ENCODE data around the gene MAD2L2.

MAD2L2 gene

GRCh38 chr1:11652203-11652780 lies 28.7 kb downstream of the MAD2L2 start:
- no peak for DNase-seq

GRCh38 chr1:11651017-11651416 lies 29.9 kb downstream of the MAD2L2 start:
- no peak for DNase-seq

DNA sequence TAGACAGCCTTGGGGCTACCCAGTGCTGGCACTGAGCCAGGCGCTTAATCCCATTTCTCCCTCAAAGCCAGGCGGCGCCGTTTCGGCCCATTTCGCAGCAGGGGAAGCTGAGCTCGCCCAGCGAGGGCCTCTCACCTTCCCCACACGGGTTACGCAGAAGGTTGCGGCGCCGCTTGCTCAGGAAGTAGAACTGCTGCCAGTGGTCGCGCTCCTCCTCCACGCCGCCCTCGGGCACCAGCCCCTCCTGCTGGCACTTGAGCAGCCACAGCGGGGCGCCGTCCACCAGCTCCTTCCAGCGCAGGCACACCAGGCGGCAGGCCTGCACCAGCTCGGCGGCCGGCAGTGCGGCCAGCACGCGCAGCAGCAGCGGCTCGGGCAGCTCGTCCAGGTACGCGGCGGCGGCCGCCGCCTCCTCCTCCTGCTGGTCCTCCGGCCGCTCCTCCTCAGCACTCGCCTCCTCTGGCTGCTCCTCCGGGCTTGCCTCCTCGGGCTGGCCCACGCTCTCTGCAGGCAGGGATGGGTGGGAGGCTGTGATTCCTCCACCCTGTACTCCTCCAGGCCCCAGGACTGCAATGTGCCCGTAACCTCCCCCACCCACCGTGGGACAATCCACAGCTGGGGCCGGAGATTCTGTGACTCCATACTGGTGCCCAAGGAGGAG lies 30.5 kb downstream of the MAD2L2 start:
- peak; percentile 65 for DNase-seq

DNA sequence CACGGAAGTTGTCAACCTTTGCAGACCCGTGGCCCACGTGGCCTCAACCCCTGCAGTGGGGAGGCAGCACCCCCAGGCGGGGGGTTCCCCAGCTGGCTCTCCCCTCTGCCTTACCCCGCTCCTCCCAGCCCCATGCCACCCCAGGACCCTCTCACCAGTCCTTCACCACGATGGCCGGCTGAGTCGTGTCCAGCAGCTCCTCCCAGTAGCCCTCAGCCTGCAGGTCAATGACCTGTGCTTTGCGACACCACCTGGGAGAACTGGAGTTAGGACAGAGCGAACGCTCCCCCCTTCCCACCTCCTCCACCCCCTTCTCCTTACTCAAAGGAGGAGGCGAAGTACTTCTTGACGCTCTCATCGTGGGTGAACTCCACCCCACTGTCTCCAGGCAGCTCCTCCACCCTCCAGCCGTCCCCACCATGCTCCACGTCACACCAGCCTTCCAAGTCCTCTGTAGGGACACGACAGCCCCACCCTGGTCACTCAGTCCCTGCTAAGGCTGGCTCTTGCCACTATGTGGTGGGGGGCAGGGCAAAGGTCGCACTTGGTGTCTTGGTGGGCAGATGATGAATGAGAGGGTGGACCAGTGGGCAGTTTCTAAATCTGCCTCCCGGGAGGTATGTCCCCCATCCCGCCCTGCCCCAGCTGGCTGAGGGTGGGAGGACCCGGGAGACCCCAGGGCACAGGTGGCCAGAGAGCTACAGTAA lies 31.2 kb downstream of the MAD2L2 start:
- no peak for DNase-seq

- no peak for DNase-seq
Observed at GRCh38 chr1:11649237-11649623, 31.7 kb downstream of the MAD2L2 start.

DNA sequence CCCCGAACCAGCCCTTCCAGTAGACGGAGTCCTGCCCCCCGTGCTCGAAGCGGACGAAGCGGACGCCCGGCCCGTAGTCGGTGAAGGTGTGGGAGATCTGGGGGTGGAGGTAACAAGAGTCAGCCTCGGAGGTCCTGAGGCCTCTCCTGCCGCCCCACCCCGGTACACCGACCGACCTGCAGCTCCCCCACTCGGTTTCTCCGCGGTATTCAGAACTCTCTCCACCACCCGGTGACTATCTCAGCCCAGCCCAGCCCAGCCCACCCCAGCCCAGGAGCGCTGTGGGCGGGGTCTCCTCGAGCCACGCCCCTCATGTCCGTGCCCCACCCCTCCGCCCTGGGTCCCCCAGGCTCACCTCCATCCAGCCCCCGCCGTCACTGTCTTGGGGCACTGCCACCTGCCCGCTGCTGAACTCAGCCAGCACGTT lies 32.2 kb downstream of the MAD2L2 start:
- no peak for DNase-seq

DNA sequence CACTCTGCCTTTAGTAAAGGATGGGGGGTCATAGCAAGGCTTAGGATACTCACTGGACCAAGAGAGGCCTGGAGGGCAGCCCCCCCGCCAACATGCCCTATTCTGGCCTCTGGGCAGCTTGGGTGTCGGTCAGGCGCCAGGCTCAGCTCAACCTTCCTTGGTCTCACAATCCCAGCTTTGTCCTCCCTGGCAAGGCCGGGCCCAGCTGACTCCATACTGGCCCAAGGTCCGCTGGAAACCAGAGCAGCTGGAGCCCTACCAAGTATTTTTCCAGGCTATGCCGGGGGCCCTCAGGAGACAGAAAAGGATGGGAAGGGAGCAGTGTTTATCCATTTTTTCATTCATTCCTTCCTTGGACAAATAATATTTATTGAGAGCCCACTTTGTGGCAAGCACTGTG lies 32.9 kb downstream of the MAD2L2 start:
- no peak for DNase-seq

- no peak for DNase-seq
Observed at GRCh38 chr1:11647333-11647732, 33.6 kb downstream of the MAD2L2 start.

DNA sequence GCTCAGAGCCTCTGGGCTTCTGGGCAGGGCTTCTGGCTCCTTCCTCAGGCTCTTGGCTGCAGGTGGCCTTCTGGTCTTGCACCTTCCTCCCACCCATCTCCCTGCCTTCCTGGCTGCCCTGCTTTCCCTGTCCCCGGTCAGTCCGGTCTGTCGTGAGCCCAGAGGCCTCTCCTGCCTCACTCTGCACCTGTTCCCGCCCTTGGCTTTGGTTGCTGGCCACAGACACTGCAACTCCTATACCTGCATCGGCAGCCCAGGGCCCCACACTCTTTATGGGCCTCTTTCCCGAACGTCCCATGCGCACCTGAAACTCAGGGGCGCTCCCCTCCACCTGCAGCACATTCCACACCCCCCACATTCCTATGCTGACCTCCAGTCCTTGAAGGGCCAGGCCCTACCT lies 34.6 kb downstream of the MAD2L2 start:
- no peak for DNase-seq

GRCh38 chr1:11645670-11646265 lies 35.2 kb downstream of the MAD2L2 start:
- DNase-seq: peak; percentile 36

DNA sequence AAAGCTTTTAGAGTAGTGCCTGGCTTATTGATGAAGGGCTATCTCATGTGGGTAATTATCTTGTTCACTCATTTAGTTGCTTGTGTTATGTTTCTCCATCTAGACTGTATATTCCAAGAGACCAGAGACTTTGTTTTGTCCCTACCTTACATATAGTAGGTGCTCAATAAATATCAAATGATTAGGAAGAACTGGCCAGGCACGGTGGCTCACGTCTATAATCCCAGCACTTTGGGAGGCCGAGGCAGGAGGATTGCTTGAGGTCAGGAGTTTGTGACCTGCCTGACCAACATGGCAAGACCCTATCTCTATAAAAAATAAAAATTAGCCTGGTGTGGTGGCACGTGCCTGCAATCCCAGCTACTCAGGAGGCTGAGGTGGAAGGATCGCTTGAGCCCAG lies 35.7 kb downstream of the MAD2L2 start:
- DNase-seq: no peak

GRCh38 chr1:11643782-11644181 lies 37.2 kb downstream of the MAD2L2 start:
- no peak for DNase-seq

DNA sequence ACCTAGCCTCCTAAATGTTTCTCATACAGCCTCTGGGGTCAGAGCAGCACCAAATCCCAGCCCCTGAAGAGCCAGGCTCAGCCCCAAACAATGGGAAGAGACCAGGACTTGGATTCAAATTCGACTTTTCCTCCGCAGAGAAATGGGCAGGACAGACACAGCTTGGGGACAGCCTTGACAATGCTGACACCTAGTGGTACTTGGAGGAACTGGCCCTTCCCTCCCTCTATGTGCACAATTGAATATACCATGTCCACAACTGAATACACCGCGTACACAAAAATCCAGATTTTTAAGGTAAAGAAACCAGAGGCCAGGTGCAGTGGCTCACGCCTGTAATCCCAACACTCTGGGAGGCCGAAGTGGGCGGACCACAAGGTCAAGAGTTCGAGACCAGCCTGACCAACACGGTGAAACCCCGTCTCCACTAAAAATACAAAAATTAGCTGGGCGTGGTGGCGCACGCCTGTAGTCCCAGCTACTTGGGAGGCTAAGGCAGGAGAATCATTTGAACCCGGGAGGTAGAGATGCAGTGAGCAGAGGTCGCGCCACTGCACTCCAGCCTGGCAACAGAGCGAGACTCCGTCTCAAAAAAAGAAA lies 38.4 kb downstream of the MAD2L2 start:
- DNase-seq: peak; percentile 5

- no peak for DNase-seq
Observed at GRCh38 chr1:11641776-11642305, 39.1 kb downstream of the MAD2L2 start.

- no peak for DNase-seq
Observed at GRCh38 chr1:11640944-11641343, 40.0 kb downstream of the MAD2L2 start.

DNA sequence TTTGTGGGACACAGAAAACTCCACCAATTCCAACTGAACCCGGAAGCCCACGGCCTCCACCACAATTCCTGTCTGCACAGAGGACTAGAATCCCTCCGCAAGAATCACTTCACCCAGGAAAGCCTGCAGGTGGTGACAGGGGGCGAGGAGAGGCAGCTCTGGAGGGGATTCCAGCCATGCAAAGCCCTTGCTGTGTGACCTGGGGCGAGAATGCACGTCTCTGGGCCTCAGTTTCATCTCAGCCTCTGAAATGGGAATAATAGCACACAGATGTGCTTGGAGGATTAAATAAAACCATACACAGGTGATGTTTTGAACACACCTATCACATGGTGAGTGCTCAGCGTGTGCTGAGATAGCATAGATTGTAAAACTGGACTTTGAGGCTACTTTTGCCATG lies 40.8 kb downstream of the MAD2L2 start:
- DNase-seq: no peak

GRCh38 chr1:11639372-11639771 lies 41.6 kb downstream of the MAD2L2 start:
- DNase-seq: no peak

DNA sequence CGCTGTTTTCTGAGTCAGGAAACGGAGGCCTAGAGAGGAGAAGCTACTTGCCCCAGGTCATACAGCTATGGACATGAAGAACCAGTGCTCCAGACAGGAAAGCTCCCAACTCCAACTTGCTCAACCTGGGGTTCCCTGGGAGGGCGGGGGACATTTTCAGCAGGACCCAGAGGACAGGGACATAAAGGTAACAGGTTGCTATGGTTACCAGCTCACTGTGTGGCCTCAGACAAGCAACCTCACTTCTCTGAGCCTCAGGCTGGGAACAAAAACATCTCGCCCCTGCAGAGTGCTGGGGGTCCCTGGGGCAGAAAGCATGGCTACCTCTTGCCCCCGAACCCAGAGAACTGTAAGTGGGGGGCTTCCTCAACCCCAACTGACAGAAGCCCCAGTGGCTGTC lies 42.8 kb downstream of the MAD2L2 start:
- DNase-seq: no peak

DNA sequence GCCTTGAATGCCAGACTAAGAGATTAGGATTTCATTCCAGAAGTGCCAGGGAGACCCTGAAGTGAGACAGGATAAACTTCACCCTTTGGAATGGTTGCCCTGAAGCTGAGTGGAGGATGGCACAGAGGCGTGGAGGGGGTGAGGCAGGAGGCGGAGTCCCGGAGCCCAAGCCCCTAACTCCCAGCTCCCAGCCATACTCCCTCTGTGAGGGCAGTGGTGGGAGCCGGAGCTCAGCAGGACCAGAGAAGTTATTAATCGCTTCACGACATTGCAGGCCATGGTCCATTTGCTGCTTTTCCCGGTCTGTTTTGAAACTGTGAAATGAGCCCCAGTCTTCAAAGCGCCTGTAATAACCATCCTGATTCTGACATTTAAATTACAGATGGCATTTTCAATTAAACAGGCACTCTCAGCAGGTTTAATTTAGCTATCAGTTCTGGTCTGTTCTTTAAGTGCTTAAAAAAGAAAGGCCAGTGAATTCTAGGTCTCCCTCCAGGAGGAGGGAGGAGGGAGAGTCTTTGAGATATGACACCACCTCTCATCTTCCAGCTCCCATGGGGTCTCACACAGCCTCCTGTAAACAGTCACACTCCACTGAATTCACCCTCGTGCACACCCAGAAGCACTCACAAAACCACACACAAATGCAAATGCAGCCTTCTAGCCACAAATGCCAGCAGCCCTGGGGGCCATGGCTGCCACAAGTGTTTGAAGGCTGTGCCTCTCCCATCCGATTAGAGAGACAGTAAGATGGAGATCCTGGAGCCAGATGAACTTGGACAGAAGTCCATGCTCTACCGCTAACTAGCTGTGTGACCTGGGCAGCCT lies 46.4 kb downstream of the MAD2L2 start:
- no peak for DNase-seq

- no peak for DNase-seq
Observed at GRCh38 chr1:11629184-11630016, 51.5 kb downstream of the MAD2L2 start.

DNA sequence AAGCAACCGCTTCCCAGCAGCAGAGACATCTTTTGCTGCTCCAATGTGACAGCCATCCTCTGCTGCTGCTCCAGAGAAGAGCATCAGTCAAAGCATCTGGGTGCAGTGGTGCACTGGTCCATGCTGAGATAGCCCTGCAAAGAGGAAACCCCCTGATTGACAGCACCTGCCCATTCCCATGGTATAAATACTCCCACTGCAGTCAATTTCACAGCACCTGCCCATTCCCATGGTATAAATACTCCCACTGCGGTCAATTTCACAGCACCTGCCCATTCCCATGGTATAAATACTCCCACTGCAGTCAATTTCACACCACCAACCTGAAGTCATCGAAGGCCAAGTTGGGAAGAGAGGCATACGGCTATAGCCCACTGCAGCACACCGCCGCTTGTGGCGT lies 52.2 kb downstream of the MAD2L2 start:
- no peak for DNase-seq

- DNase-seq: no peak
Observed at GRCh38 chr1:11626551-11626950, 54.4 kb downstream of the MAD2L2 start.
